Measurements from ENCODE around the gene SPOCK1.

DNA sequence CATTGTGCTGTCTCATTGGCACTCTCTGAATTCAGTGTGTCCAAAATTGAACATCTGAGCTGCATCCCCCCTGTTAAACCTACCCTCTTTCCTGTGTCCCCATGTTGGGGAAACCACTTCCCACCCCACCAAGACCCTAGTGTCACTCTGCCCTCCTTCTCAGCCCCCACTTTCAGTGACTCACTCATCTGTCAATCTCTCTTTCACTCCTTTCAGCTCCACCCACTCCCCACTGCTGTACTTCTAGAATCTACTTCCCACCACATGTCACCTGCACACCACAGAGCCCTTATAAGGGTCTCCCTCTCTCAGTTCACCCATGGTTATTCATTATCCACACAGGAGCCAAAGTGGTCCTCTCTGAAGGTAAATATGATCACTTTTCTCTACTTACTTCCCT lies 5.8 kb upstream of the SPOCK1 start:
- TF ChIP-seq CTCF (conservative IDR thresholded peaks at IDR 0.05 in 1 of 2, IDR thresholded peaks at IDR 0.05 in 1 of 2; ENCODE audit: extremely low read depth in 1 of 2, insufficient read depth in 1 of 2, low read depth in 1 of 2, low read length in 2 of 2), result no peak
- no peak for TF ChIP-seq EZH2 (IDR thresholded peaks at IDR 0.05; ENCODE audit: borderline replicate concordance, low read length)
